Gastroesophageal sphincter (tissue), 4 donors: ENCODE measurements around the gene CRP. TPM values are rescaled to one million over a fixed set of nuclear protein-coding genes. Genes with fewer than 3 reads are reported as not detected.

ENCODE experiments used
- ATAC-seq: fragments of 150-250 bp; one replicate; pipeline ENCODE4 v1.9.1; 2016; ENCODE audit warnings: mild to moderate bottlenecking, moderate library complexity
- H3K27ac ChIP-seq, 4 donors: fragments of 200-600 bp; sonication (generic) in 3 of 4; 1 replicate in 3 of 4; 2 replicates in 1 of 4; pipeline ENCODE4 v1.5.1; 2016 to 2019
- H3K27me3 ChIP-seq: fragments of 200-600 bp; sonication (generic); one replicate; pipeline ENCODE4 v1.5.1; 2019
- H3K36me3 ChIP-seq, 2 donors: fragments of 200-600 bp; sonication (generic); one replicate each; pipeline ENCODE4 v1.5.1; 2019; ENCODE audit warnings: control low read depth in 1 of 2
- H3K4me1 ChIP-seq, 3 donors: fragments of 200-600 bp; sonication (generic); 1 replicate in 2 of 3; 2 replicates in 1 of 3; pipeline ENCODE4 v1.5.1; 2016 to 2019; ENCODE audit warnings: control low read depth in 2 of 3
- H3K4me3 ChIP-seq, 2 donors: fragments of 200-600 bp; sonication (generic); one replicate each; pipeline ENCODE4 v1.5.1; 2019; ENCODE audit warnings: mild to moderate bottlenecking in 1 of 2, moderate library complexity in 1 of 2
- H3K9me3 ChIP-seq, 3 donors: fragments of 200-600 bp; sonication (generic); one replicate each; pipeline ENCODE4 v1.5.1; 2017 to 2019; ENCODE audit warnings: control low read depth in 2 of 3
- CTCF ChIP-seq, 4 experiments: fragments of 200-600 bp in 2 of 4; fragments of 450-650 bp in 2 of 4; sonication (generic) in 1 of 4; IDR thresholded peaks; one replicate each; pipeline ENCODE4 v1.5.1; 2017 to 2019; ENCODE audit warnings: antibody characterized with exemption in 4 of 4, mild to moderate bottlenecking in 2 of 4, moderate library complexity in 2 of 4
- EP300 ChIP-seq: sonication (generic); formaldehyde crosslinking; IDR thresholded peaks from one replicate; pipeline ENCODE4 v1.6.1; 2017; ENCODE audit warnings: antibody characterized with exemption, mild to moderate bottlenecking
- POLR2A ChIP-seq, 2 donors: fragments of 450-650 bp; IDR thresholded peaks; one replicate each; pipeline ENCODE4 v1.6.1; 2017; ENCODE audit warnings: antibody characterized with exemption in 2 of 2, mild to moderate bottlenecking in 2 of 2, moderate library complexity in 1 of 2
- WGBS, 2 donors: methylation state at CpG; one replicate each; pipeline ENCODE4 v1.1.5; 2018; ENCODE audit warnings: low coverage in 1 of 2; 5-methylcytosine and 5-hydroxymethylcytosine counted together
- total RNA-seq, 4 donors: library from RNA; depleted of rRNA; stranded (reverse); fragments of >200 nt; gene quantifications; one replicate each; pipeline ENCODE4 v1.1.0, GENCODE V29; 2016

Gene CRP
- total RNA-seq, 4 donors from 2014 or later, result 0.27 TPM; not detected in 3

DNA sequence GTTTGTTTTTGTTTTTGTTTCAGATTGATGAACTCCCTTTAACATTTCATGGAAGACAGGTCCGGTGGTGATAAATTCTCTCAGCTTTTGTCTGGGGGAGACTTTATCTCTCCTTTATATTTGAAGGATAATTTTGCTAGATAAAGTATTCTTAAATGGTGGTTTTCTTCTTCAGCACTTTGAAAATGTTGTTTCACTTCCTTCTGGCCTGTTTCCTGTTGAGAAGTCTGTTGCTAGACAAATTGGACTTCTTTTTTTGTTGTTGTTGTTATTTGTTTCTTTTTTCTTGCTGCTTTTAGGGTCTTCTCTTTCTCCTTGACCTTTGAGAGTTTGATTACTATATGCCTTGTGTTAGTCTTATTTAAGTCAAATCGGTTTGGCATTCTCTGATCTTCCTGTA lies 50.8 kb downstream of the CRP start:
- 54 to 59% methylated on average over 2 of the region's 2 CpGs for WGBS, 2 donors

More for the DNA sequence above, 50.8 kb downstream of the CRP start:
- H3K4me3 ChIP-seq, result no peak overlapping the region
- peaks cover 0 to 22% (median 0%) of the 10 kb centered on the region in 3 donors for H3K9me3 ChIP-seq
- TF ChIP-seq EP300 (no peak), POLR2A (IDR thresholded peaks at IDR 0.05) (no peak), CTCF (IDR thresholded peaks at IDR 0.05) (no peak)
- no peaks in the 10 kb centered on the region for H3K36me3 ChIP-seq
- H3K27me3 ChIP-seq, result no peaks in the 10 kb centered on the region
- no peak overlapping the region for H3K27ac ChIP-seq
- no peak for ATAC-seq
- H3K4me1 ChIP-seq, result no peaks in the 10 kb centered on the region

Other genes with a start within 250 kb of the CRP start
- gene OR10J5, start 178.6 kb downstream of the CRP start, total RNA-seq, result not detected
- not detected for gene APCS, start 126.8 kb downstream of the CRP start, total RNA-seq
- 10 to 100 TPM; 45.9 to 64.3 (median 56.4) TPM for gene DUSP23, start 66.4 kb upstream of the CRP start, total RNA-seq
- 1 to 10 TPM in 1 of 4 donors, under 1 TPM in 2, not detected in 1; 0.62 to 1.9 (median 0.94) TPM for gene FCRL6, start 87.8 kb upstream of the CRP start, total RNA-seq
- gene SLAMF8, start 112.3 kb upstream of the CRP start, total RNA-seq, result 1 to 10 TPM in 3 of 4 donors, not detected in 1; 1.4 to 4.3 (median 4.2) TPM
- gene VSIG8, start 148.1 kb upstream of the CRP start, total RNA-seq, result not detected
- under 1 TPM in 2 of 4 donors, not detected in 2; 0.27 to 0.81 TPM for gene CFAP45, start 185.6 kb upstream of the CRP start, total RNA-seq
- 100 to 1,000 TPM in 3 of 4 donors, 10 to 100 TPM in 1; 75.3 to 239 (median 217) TPM for gene TAGLN2, start 210.9 kb upstream of the CRP start, total RNA-seq
- under 1 TPM in 2 of 4 donors, not detected in 2; 0.35 to 0.62 TPM for gene IGSF9, start 231.0 kb upstream of the CRP start, total RNA-seq
- not detected for gene SLAMF9, start 239.6 kb upstream of the CRP start, total RNA-seq